A673 (cell line): Measurements from ENCODE around the gene PHF12. TPM values are rescaled to one million over a fixed set of nuclear protein-coding genes. Genes with fewer than 3 reads are reported as not detected.

Source experiments
- BruUV-seq: library from RNA; stranded (reverse); fragments of 400-500 nt; replicated peaks from 2 replicates; lab custom pipeline; 2021; lab: Mats Ljungman, UMichigan
- CTCF ChIA-PET: fragments of 300-600 bp; sonication (Branson Sonifier 250); formaldehyde crosslinking; loops from one replicate; lab custom pipeline; 2022; ENCODE audit warnings: antibody characterized with exemption; lab: Charles Lee
- POLR2A ChIA-PET: fragments of 300-600 bp; sonication (Branson Sonifier 250); formaldehyde crosslinking; loops from one replicate; lab custom pipeline; 2022; ENCODE audit warnings: antibody characterized with exemption; ENCODE audit not compliant: low non-redundant PET; lab: Charles Lee
- DNase-seq: peaks from one replicate; pipeline ENCODE4 v3.0.0-alpha.2; 2015; ENCODE audit warnings: low spot score
- H3K27ac ChIP-seq: fragments of 200-600 bp; sonication (generic); 2 replicates; pipeline ENCODE4 v1.5.1; 2016; ENCODE audit warnings: mixed run types, low read depth, mild to moderate bottlenecking, mixed read lengths, antibody characterized with exemption, low read length; ENCODE audit not compliant: poor library complexity, severe bottlenecking
- H3K27me3 ChIP-seq: fragments of 200-600 bp; sonication (generic); replicated peaks from 2 replicates; pipeline ENCODE4 v1.6.1; 2017; ENCODE audit warnings: mixed run types, low read depth, mild to moderate bottlenecking, mixed read lengths, antibody characterized with exemption, low read length; ENCODE audit not compliant: insufficient read depth, poor library complexity
- H3K36me3 ChIP-seq: fragments of 200-600 bp; sonication (generic); 2 replicates; pipeline ENCODE4 v1.6.1; 2016; ENCODE audit warnings: mixed run types, mild to moderate bottlenecking, mixed read lengths, antibody characterized with exemption, low read length; ENCODE audit not compliant: insufficient read depth, poor library complexity, severe bottlenecking
- H3K4me1 ChIP-seq: fragments of 200-600 bp; sonication (generic); 2 replicates; pipeline ENCODE4 v1.6.1; 2017; ENCODE audit warnings: mixed run types, mild to moderate bottlenecking, mixed read lengths, antibody characterized with exemption, low read length; ENCODE audit not compliant: insufficient read depth, poor library complexity, severe bottlenecking
- H3K4me3 ChIP-seq: fragments of 200-600 bp; sonication (generic); 2 replicates; pipeline ENCODE4 v1.5.1; 2016; ENCODE audit warnings: low read depth, mixed run types, mild to moderate bottlenecking, mixed read lengths, low read length; ENCODE audit not compliant: poor library complexity, severe bottlenecking
- H3K9me3 ChIP-seq: fragments of 200-600 bp; sonication (generic); 2 replicates; pipeline ENCODE4 v1.6.1; 2016; ENCODE audit warnings: mixed run types, low read depth, mild to moderate bottlenecking, mixed read lengths, antibody characterized with exemption, low read length; ENCODE audit not compliant: poor library complexity, severe bottlenecking
- EZH2 ChIP-seq: fragments of 200-600 bp; sonication (generic); IDR thresholded peaks from 2 replicates; pipeline ENCODE4 v1.6.1; 2017; ENCODE audit warnings: borderline replicate concordance, low read depth, mild to moderate bottlenecking, mixed read lengths, antibody characterized with exemption, low read length; ENCODE audit not compliant: poor library complexity, severe bottlenecking
- intact Hi-C: fragments of 100-400 bp; cut with micrococcal nuclease; formaldehyde crosslinking; loops from one replicate; pipeline ENCODE4 v1.10.0; 2022; ENCODE audit not compliant: unreplicated experiment
- total RNA-seq: library from RNA; stranded (reverse); gene quantifications from 2 replicates; pipeline ENCODE4 v1.2.3, GENCODE V29; 2021
- TF ChIP-seq, protein P1 (sequence below): fragments of 300-800, 200-600 bp; sonication (generic); conservative IDR thresholded peaks from 2 replicates; pipeline ENCODE4 v1.5.1; 2017; ENCODE audit warnings: low read depth, mild to moderate bottlenecking, antibody characterized with exemption, low read length, moderate library complexity, mixed read lengths

Gene PHF12
- total RNA-seq, 1 experiment from 2014 or later: 63.3 TPM

DNA sequence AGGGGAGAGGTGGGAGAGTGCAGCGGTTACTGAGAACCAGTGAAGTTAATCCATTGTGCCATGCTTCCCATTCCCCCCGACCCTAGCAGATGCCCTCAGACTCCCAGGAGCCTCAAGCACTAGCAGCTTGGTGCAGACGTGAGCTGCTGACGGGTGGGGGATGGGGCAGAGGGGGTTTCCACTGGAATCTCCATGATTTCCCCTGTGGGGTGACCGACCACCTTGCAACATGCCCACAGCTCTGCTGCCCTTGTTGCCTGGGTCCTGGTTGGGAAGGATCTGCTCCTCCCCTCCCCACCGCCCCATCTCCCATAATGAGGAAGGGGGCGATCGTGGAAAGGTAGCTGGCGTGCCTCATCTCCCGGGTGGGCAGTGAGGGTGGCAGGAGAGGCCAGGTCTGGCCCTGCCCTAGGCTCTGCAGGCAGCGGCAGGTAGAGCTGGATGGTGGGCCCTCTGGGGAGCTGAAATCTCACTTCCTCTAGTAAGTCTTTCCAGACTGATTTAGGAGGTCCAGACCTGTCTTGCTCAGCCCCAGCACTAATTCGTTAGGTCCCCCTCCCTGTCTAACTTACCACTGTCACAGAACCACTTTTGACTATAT, 63.3 kb downstream of the PHF12 start:
- ChIA-PET CTCF (no interaction called here), POLR2A (no interaction called here)
- BruUV-seq: no TSS peak

DNA sequence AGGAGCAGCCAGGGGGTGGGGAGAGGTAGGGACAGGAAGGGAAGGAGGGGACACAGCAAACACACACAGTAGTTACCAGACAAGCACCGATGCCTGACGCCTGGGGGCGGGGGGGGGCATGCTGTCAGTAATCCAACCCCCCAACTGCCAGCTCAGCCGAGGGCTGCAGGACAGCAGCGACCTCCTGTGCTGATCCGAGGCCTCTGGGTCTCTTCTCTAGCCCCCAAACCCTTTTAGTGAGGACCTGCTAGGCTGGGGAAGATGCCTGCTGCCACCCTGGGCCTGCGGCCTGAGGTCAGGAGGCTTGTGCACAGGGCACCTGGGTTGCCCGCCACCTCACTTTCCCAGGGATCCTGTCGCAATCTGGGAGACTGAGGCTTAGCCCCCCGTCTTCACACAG, 65.4 kb downstream of the PHF12 start:
- ChIA-PET CTCF (no interaction called here), POLR2A (no interaction called here)
- H3K27me3 ChIP-seq: no peaks in the 10 kb centered on the region
- no peak overlapping the region for H3K4me3 ChIP-seq
- H3K36me3 ChIP-seq: peaks cover 17% of the 10 kb centered on the region
- DNase-seq: no peak
- no TSS peak for BruUV-seq
- no peak overlapping the region for H3K27ac ChIP-seq
- intact Hi-C loops: no loop called here
- no peaks in the 10 kb centered on the region for H3K9me3 ChIP-seq
- no peaks in the 10 kb centered on the region for H3K4me1 ChIP-seq
- TF ChIP-seq, protein P1, sequence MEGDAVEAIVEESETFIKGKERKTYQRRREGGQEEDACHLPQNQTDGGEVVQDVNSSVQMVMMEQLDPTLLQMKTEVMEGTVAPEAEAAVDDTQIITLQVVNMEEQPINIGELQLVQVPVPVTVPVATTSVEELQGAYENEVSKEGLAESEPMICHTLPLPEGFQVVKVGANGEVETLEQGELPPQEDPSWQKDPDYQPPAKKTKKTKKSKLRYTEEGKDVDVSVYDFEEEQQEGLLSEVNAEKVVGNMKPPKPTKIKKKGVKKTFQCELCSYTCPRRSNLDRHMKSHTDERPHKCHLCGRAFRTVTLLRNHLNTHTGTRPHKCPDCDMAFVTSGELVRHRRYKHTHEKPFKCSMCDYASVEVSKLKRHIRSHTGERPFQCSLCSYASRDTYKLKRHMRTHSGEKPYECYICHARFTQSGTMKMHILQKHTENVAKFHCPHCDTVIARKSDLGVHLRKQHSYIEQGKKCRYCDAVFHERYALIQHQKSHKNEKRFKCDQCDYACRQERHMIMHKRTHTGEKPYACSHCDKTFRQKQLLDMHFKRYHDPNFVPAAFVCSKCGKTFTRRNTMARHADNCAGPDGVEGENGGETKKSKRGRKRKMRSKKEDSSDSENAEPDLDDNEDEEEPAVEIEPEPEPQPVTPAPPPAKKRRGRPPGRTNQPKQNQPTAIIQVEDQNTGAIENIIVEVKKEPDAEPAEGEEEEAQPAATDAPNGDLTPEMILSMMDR: no peak
- TF ChIP-seq EZH2: no peak

More for the DNA sequence above, 63.3 kb downstream of the PHF12 start:
- no peaks in the 10 kb centered on the region for H3K27me3 ChIP-seq
- H3K27ac ChIP-seq: no peak overlapping the region
- H3K36me3 ChIP-seq: no peaks in the 10 kb centered on the region
- H3K4me1 ChIP-seq: peaks cover 4% of the 10 kb centered on the region
- DNase-seq: no peak
- H3K9me3 ChIP-seq: no peaks in the 10 kb centered on the region
- H3K4me3 ChIP-seq: no peak overlapping the region
- intact Hi-C loops: no loop called here
- TF ChIP-seq, protein P1: no peak
- TF ChIP-seq EZH2: no peak

DNA sequence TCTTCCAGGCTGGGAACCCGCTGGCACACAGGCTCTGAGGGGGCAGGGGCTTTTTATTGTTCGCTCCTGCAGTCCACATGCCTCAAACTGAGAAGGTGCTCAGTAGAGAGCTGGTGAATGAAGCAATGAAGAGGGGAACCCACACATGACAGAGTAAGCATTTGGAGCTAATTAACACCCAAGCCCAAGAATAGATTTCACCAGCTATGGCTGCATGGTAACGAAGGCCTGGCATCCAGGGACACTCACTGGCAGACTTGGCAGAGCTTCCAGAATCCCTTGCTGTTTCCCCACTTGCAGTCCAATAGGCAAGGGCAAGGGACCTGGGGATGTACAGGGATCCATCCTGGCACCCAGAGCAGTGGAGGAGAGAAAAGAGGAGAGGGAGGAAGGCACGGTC, 66.0 kb downstream of the PHF12 start:
- Histone ChIP-seq H3K4me1 (no peaks in the 10 kb centered on the region), H3K36me3 (peaks cover 23% of the 10 kb centered on the region), H3K27me3 (no peaks in the 10 kb centered on the region), H3K9me3 (no peaks in the 10 kb centered on the region), H3K4me3 (no peak overlapping the region), H3K27ac (no peak overlapping the region)
- intact Hi-C loops: no loop called here
- no peak for DNase-seq
- ChIA-PET POLR2A (no interaction called here), CTCF (no interaction called here)
- TF ChIP-seq EZH2: no peak
- TF ChIP-seq, protein P1: no peak
- BruUV-seq: no TSS peak
